Measurements from ENCODE around the gene FRMD4A.

DNA sequence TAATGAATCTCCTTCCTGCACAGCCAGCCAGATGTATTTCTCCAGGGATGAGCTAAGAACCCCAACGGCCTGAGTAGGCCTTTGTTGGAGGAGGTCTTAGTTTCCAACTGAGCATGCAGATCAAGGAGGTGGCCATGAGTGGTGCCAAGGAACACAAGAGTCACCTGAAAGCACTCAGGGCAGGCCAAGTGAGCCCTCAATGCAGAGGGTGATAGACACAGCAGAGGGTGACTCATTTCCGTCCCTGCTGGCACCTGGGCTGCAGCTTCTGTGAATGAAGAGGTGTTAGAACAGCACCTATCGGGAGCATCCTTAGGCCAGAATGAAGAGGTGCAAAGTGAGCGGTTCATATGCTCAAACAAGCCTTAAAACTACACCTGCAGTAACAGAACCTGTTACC lies 211.8 kb downstream of the FRMD4A start:
- TF ChIP-seq, protein P1, sequence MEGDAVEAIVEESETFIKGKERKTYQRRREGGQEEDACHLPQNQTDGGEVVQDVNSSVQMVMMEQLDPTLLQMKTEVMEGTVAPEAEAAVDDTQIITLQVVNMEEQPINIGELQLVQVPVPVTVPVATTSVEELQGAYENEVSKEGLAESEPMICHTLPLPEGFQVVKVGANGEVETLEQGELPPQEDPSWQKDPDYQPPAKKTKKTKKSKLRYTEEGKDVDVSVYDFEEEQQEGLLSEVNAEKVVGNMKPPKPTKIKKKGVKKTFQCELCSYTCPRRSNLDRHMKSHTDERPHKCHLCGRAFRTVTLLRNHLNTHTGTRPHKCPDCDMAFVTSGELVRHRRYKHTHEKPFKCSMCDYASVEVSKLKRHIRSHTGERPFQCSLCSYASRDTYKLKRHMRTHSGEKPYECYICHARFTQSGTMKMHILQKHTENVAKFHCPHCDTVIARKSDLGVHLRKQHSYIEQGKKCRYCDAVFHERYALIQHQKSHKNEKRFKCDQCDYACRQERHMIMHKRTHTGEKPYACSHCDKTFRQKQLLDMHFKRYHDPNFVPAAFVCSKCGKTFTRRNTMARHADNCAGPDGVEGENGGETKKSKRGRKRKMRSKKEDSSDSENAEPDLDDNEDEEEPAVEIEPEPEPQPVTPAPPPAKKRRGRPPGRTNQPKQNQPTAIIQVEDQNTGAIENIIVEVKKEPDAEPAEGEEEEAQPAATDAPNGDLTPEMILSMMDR (IDR thresholded peaks at IDR 0.05): no peak
- TF ChIP-seq ZFX (IDR thresholded peaks at IDR 0.05; ENCODE audit: borderline replicate concordance): no peak
